CD4-positive, alpha-beta T cell treated with Interleukin-21 for 1 hour (primary cell): ENCODE data around the gene USP14.

Experiments used
- DNase-seq: peaks from one replicate; pipeline ENCODE4 v3.0.0-alpha.2; 2020

USP14 gene

GRCh38 chr18:160831-161570 is 2.6 kb downstream of the USP14 start:
- no peak for DNase-seq

- no peak for DNase-seq
Observed at GRCh38 chr18:172361-172760, 14.0 kb downstream of the USP14 start.

GRCh38 chr18:179499-179898 is 21.1 kb downstream of the USP14 start:
- no peak for DNase-seq

- DNase-seq: no peak
Observed at GRCh38 chr18:181711-182110, 23.4 kb downstream of the USP14 start.

GRCh38 chr18:183769-184168 is 25.4 kb downstream of the USP14 start:
- no peak for DNase-seq

- DNase-seq: no peak
Observed at GRCh38 chr18:189254-189653, 30.9 kb downstream of the USP14 start.

GRCh38 chr18:191725-192124 is 33.4 kb downstream of the USP14 start:
- DNase-seq: no peak

GRCh38 chr18:192801-193200 is 34.4 kb downstream of the USP14 start:
- no peak for DNase-seq

- DNase-seq: no peak
Observed at GRCh38 chr18:195651-196050, 37.3 kb downstream of the USP14 start.

- DNase-seq: no peak
Observed at GRCh38 chr18:199214-199613, 40.9 kb downstream of the USP14 start.

GRCh38 chr18:199768-200167 is 41.4 kb downstream of the USP14 start:
- DNase-seq: no peak

GRCh38 chr18:210075-210474 is 51.7 kb downstream of the USP14 start:
- no peak for DNase-seq

- DNase-seq: no peak
Observed at GRCh38 chr18:210733-211132, 52.4 kb downstream of the USP14 start.

GRCh38 chr18:211582-211981 is 53.2 kb downstream of the USP14 start:
- no peak for DNase-seq

- no peak for DNase-seq
Observed at GRCh38 chr18:212780-213179, 54.4 kb downstream of the USP14 start.

GRCh38 chr18:213505-213904 is 55.1 kb downstream of the USP14 start:
- no peak for DNase-seq

GRCh38 chr18:213966-214365 is 55.6 kb downstream of the USP14 start:
- DNase-seq: no peak

GRCh38 chr18:215448-216010 is 57.2 kb downstream of the USP14 start:
- DNase-seq: no peak

- no peak for DNase-seq
Observed at GRCh38 chr18:217532-218336, 59.4 kb downstream of the USP14 start.

- no peak for DNase-seq
Observed at GRCh38 chr18:220708-221107, 62.4 kb downstream of the USP14 start.

- DNase-seq: no peak
Observed at GRCh38 chr18:225745-226144, 67.4 kb downstream of the USP14 start.

GRCh38 chr18:227374-227773 is 69.0 kb downstream of the USP14 start:
- DNase-seq: no peak

GRCh38 chr18:227902-228301 is 69.5 kb downstream of the USP14 start:
- DNase-seq: no peak

- DNase-seq: no peak
Observed at GRCh38 chr18:228586-228985, 70.2 kb downstream of the USP14 start.
